GM12872 (cell line): Measurements from ENCODE around the gene IL12RB2.

Experiments used
- TF ChIP-seq, protein P1 (sequence below): IDR thresholded peaks from 3 replicates; pipeline ENCODE4 v1.5.1; 2011; ENCODE audit warnings: low read depth, mild to moderate bottlenecking, low read length, moderate library complexity; ENCODE audit not compliant: insufficient read depth

IL12RB2 gene

DNA sequence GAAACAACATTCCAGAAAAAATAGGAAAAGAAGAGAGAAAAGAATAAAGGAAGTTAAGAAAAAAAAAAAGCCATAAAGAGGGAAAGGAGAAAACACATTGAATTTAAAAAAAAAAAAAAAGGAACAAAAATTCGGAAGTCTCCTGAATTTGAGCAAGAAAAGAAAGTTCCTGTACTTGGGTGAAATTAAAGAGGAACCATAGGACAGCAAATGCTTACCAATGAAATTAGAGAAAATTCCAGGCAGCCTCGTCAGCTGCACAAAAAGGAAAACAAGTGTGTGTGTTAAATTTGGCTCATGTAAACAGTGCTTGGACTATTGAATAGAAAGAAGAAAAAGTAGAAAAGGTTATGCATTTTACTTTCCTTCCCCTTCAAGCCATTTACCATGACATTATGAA lies 4.9 kb downstream of the IL12RB2 start:
- TF ChIP-seq, protein P1, sequence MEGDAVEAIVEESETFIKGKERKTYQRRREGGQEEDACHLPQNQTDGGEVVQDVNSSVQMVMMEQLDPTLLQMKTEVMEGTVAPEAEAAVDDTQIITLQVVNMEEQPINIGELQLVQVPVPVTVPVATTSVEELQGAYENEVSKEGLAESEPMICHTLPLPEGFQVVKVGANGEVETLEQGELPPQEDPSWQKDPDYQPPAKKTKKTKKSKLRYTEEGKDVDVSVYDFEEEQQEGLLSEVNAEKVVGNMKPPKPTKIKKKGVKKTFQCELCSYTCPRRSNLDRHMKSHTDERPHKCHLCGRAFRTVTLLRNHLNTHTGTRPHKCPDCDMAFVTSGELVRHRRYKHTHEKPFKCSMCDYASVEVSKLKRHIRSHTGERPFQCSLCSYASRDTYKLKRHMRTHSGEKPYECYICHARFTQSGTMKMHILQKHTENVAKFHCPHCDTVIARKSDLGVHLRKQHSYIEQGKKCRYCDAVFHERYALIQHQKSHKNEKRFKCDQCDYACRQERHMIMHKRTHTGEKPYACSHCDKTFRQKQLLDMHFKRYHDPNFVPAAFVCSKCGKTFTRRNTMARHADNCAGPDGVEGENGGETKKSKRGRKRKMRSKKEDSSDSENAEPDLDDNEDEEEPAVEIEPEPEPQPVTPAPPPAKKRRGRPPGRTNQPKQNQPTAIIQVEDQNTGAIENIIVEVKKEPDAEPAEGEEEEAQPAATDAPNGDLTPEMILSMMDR = no peak

- TF ChIP-seq, protein P1 = no peak
Measured at GRCh38 chr1:67313934-67314671, 6.4 kb downstream of the IL12RB2 start.

DNA sequence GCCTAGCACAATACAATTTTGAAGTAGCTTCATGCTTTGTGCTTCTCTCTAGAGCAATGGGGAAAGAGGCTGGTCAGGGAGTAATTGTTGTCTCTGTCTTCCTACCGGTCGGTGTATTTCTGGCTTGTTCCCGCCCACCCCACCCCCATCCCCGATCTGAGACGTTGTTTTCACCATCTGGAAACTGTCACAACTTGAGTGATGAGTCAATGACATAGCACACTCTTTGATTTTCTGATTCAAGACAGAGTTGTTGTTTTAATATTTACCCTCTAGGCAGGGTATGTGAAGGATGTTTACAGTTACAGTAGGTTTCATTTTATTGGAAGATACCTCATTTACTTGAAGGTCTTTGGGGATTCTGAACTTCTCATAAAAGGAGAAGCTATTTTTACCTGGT lies 7.0 kb downstream of the IL12RB2 start:
- TF ChIP-seq, protein P1 = no peak

- TF ChIP-seq, protein P1 = no peak
Measured at GRCh38 chr1:67316180-67316902, 8.7 kb downstream of the IL12RB2 start.

GRCh38 chr1:67316918-67317317 lies 9.2 kb downstream of the IL12RB2 start:
- TF ChIP-seq, protein P1 = no peak

DNA sequence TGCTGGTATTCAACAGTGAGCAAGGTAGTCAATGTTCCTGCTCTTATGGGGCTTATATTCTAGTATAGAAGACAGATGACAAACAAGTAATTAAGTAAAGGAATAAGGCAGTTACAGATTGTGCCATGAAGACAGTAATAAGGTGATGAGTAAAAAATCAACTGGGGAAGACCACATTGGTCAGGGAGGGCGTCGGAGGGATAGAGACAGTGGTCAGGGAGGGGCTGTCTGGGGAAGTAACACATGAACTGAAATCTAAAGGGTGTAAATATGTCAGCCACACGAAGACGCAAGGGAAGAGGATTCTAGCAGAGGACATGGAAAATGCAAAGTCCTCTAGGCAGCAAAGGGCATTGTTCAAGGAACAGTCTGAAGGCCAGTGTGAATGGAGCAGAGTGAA lies 10.1 kb downstream of the IL12RB2 start:
- TF ChIP-seq, protein P1 = no peak

DNA sequence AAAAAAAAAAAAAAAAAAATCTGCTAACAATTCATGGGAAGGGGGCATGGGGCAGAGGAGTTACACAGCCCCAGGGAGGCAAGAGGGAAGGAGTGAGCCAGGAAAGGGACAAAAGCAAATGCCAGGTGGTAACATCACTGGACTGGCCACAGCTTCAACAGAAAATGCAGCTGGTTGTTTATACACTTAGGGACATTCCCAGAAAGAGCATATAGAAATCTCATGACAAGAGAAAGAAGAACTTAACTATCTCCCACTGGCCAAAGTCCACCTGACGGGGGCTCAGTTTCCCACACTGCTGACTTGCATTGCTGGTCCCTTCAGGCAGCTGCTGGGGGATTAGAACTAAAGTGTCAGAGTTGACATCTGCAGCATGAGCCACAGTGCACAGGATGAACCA lies 14.8 kb downstream of the IL12RB2 start:
- TF ChIP-seq, protein P1 = no peak
